K562 (cell line): Measurements from ENCODE around the gene ZNF503. TPM values are rescaled to one million over a fixed set of nuclear protein-coding genes. Genes with fewer than 3 reads are reported as not detected.

ENCODE experiments used
- ATAC-seq: fragments of 200-7000 bp; cut with Tn5 transposase; 3 replicates; pipeline ENCODE4 v1.9.1; 2020; ENCODE audit warnings: moderate library complexity
- BruUV-seq: library from RNA; stranded (reverse); fragments of 400-500 nt; replicated peaks from 2 replicates; lab custom pipeline; 2021; lab: Mats Ljungman, UMichigan
- CTCF ChIA-PET: fragments of 300-600 bp; formaldehyde crosslinking; extraction: SDS; loops from one replicate; lab custom pipeline; 2021; ENCODE audit warnings: low intra/inter-chr PET ratio; lab: Yijun Ruan, JAX
- POLR2A ChIA-PET: fragments of 300-600, 350-650 bp; sonication (Branson Sonifier 250); formaldehyde crosslinking; extraction: SDS; loops from one replicate; lab custom pipeline; 2021; ENCODE audit warnings: antibody characterized with exemption, inconsistent platforms; lab: Yijun Ruan, JAX
- DNase-seq, 4 experiments: peaks; one replicate each; pipeline versions ENCODE4 v3.0.0 to v3.0.0-alpha.2; 2011 to 2018; ENCODE audit warnings: low spot score in 3 of 4, mixed read lengths in 3 of 4; ENCODE audit errors: extremely low read depth in 1 of 4
- FAIRE-seq: peaks from 2 replicates; lab custom pipeline; 2011; peaks lifted over from hg19 to GRCh38; lab: Jason Lieb, UNC
- H2AFZ ChIP-seq: 2 replicates; pipeline ENCODE4 v1.6.0; 2011; ENCODE audit warnings: low read depth, low read length, control low read depth, inconsistent platforms
- H3K27ac ChIP-seq: fragments of 200-600 bp; 3 replicates; pipeline ENCODE4 v1.8.0; 2011; ENCODE audit warnings: low read depth, mild to moderate bottlenecking, control low read depth, inconsistent platforms, low read length, moderate library complexity, mixed read lengths; ENCODE audit errors: extremely low read depth
- H3K27me3 ChIP-seq, 2 experiments: fragments of 300-600 bp in 1 of 2; 2 replicates in 1 of 2; 3 replicates in 1 of 2; pipeline versions ENCODE4 v1.6.0 to v1.8.0; 2011; ENCODE audit warnings: inconsistent platforms in 2 of 2, low read length in 2 of 2, mild to moderate bottlenecking in 1 of 2, mixed read lengths in 1 of 2, moderate library complexity in 1 of 2; ENCODE audit not compliant: control insufficient read depth in 2 of 2, insufficient read depth in 2 of 2
- H3K36me3 ChIP-seq: fragments of 300-600 bp; 3 replicates; pipeline ENCODE4 v1.8.0; 2011; ENCODE audit warnings: mild to moderate bottlenecking, low read length, inconsistent platforms; ENCODE audit not compliant: control insufficient read depth, insufficient read depth
- H3K4me1 ChIP-seq, 2 experiments: fragments of 200-600 bp in 1 of 2; replicated peaks in 1 of 2; 2 replicates in 1 of 2; 3 replicates in 1 of 2; pipeline versions ENCODE4 v1.5.1 to v1.8.0; 2011; ENCODE audit warnings: inconsistent platforms in 2 of 2, low read length in 2 of 2, mild to moderate bottlenecking in 1 of 2, mixed read lengths in 1 of 2, moderate library complexity in 1 of 2; ENCODE audit not compliant: control insufficient read depth in 2 of 2, insufficient read depth in 2 of 2
- H3K4me2 ChIP-seq: 2 replicates; pipeline ENCODE4 v1.6.1; 2011; ENCODE audit warnings: low read length, control low read depth, inconsistent platforms, mixed read lengths; ENCODE audit not compliant: insufficient read depth
- H3K4me3 ChIP-seq: fragments of 200-600 bp; sonication (generic), shearing (Covaris generic); 2 replicates; pipeline ENCODE4 v1.5.1; 2016; ENCODE audit warnings: control low read depth, inconsistent platforms
- H3K79me2 ChIP-seq: fragments of 200-600 bp; 3 replicates; pipeline ENCODE4 v1.8.0; 2011; ENCODE audit warnings: low read length, inconsistent platforms; ENCODE audit not compliant: control insufficient read depth, insufficient read depth
- H3K9ac ChIP-seq, 2 experiments: 2 replicates each; pipeline versions ENCODE4 v1.6.0 to v1.6.1; 2011; ENCODE audit warnings: low read depth in 2 of 2, low read length in 2 of 2, control low read depth in 1 of 2, inconsistent platforms in 1 of 2, mild to moderate bottlenecking in 1 of 2, mixed read lengths in 1 of 2; ENCODE audit not compliant: insufficient read depth in 1 of 2
- H3K9me1 ChIP-seq: one replicate; pipeline ENCODE4 v1.6.0; 2011; ENCODE audit warnings: inconsistent platforms, mild to moderate bottlenecking, low read length, moderate library complexity; ENCODE audit not compliant: control insufficient read depth, insufficient read depth
- H3K9me3 ChIP-seq: replicated peaks from 2 replicates; pipeline ENCODE4 v1.5.1; 2011; ENCODE audit warnings: low read depth, low read length, inconsistent platforms; ENCODE audit not compliant: control insufficient read depth, insufficient read depth
- H4K20me1 ChIP-seq: replicated peaks from 2 replicates; pipeline ENCODE4 v1.6.1; 2011; ENCODE audit warnings: low read length, inconsistent platforms, mixed read lengths; ENCODE audit not compliant: control insufficient read depth, insufficient read depth
- BCLAF1 ChIP-seq, 2 experiments: fragments of 450-650 bp in 1 of 2; IDR thresholded peaks; 2 replicates each; pipeline ENCODE4 v1.6.1; 2011 to 2017; ENCODE audit warnings: low read depth in 2 of 2, antibody characterized with exemption in 1 of 2, borderline replicate concordance in 1 of 2, low read length in 1 of 2, mild to moderate bottlenecking in 1 of 2, mixed read lengths in 1 of 2; ENCODE audit not compliant: control insufficient read depth in 1 of 2
- BRF1 ChIP-seq: IDR thresholded peaks from 3 replicates; pipeline ENCODE4 v1.6.1; 2011; ENCODE audit warnings: borderline replicate concordance, mild to moderate bottlenecking; ENCODE audit not compliant: insufficient read length; ENCODE audit errors: extremely low read depth
- FOSL1 ChIP-seq: fragments of 200-800 bp; sonication (Bioruptor generic); conservative IDR thresholded peaks from 2 replicates; pipeline ENCODE4 v1.6.1; 2016; ENCODE audit warnings: missing genetic modification characterization, missing compliant biosample characterization
- FOXK1 ChIP-seq: sonication (generic); formaldehyde crosslinking; IDR thresholded peaks from 2 replicates; pipeline ENCODE4 v1.8.0; 2022; ENCODE audit warnings: missing genetic modification reagents, mild to moderate bottlenecking, borderline replicate concordance
- GATAD2B ChIP-seq: fragments of 450-650 bp; IDR thresholded peaks from 2 replicates; pipeline ENCODE4 v1.6.1; 2017; ENCODE audit warnings: mild to moderate bottlenecking, borderline replicate concordance
- HLTF ChIP-seq: fragments of 450-650 bp; IDR thresholded peaks from 2 replicates; pipeline ENCODE4 v1.6.1; 2016
- HNRNPUL1 ChIP-seq: fragments of 200-400 bp; formaldehyde crosslinking; IDR thresholded peaks from 2 replicates; pipeline ENCODE4 v1.6.1; 2017; ENCODE audit warnings: low read length
- MCM5 ChIP-seq: fragments of 450-650 bp; IDR thresholded peaks from 2 replicates; pipeline ENCODE4 v1.6.1; 2016; ENCODE audit warnings: low read depth
- NCOA1 ChIP-seq: fragments of 450-650 bp; IDR thresholded peaks from 2 replicates; pipeline ENCODE4 v1.6.1; 2016; ENCODE audit warnings: low read depth
- PRDM10 ChIP-seq: fragments of 450-650 bp; IDR thresholded peaks from 2 replicates; pipeline ENCODE4 v1.6.1; 2018; ENCODE audit not compliant: partially characterized antibody
- RFX7 ChIP-seq: fragments of 250-450 bp; sonication (Bioruptor Pico); IDR thresholded peaks from 2 replicates; pipeline ENCODE4 v1.5.1; 2021; ENCODE audit warnings: mild to moderate bottlenecking
- SMARCA5 ChIP-seq: fragments of 450-650 bp; IDR thresholded peaks from 2 replicates; pipeline ENCODE4 v1.6.1; 2016
- SMARCB1 ChIP-seq: IDR thresholded peaks from 2 replicates; pipeline ENCODE4 v1.6.1; 2011; ENCODE audit warnings: improper control_type of control experiment, low read depth; ENCODE audit not compliant: insufficient read length
- TCFL5 ChIP-seq: fragments of 250-450 bp; sonication (Bioruptor Pico); conservative IDR thresholded peaks from 2 replicates; pipeline ENCODE4 v1.6.1; 2021; ENCODE audit warnings: mild to moderate bottlenecking, moderate library complexity, matching md5 sums
- ZNF165 ChIP-seq: fragments of 250-450 bp; sonication (Bioruptor Pico); IDR thresholded peaks from 2 replicates; pipeline ENCODE4 v1.4.0; 2020; ENCODE audit warnings: borderline replicate concordance
- ZNF324 ChIP-seq: fragments of 250-450 bp; sonication (Bioruptor Pico); IDR thresholded peaks from 2 replicates; pipeline ENCODE4 v1.4.0; 2020; ENCODE audit warnings: mild to moderate bottlenecking
- WGBS: fragments of 100-300 bp; shearing (Covaris generic); methylation state at CpG from one replicate; pipeline ENCODE4 v1.1.6; 2016; ENCODE audit warnings: low coverage, mixed read lengths; ENCODE audit not compliant: insufficient coverage; ENCODE audit errors: missing lambda C conversion rate; 5-methylcytosine and 5-hydroxymethylcytosine counted together
- in situ Hi-C: fragments of 300-500 bp; cut with MboI; formaldehyde crosslinking; loops from 4 replicates; pipeline ENCODE4 v1.15.0; 2018; ENCODE audit warnings: inconsistent platforms, mixed read lengths
- intact Hi-C: fragments of 100-400 bp; cut with micrococcal nuclease; formaldehyde crosslinking; loops from 2 replicates; pipeline ENCODE4 v1.14.2; 2022
- polyA plus RNA-seq, 8 experiments: library from polyadenylated mRNA; depleted of rRNA in 4 of 8; stranded (reverse) in 5 of 8; unstranded in 3 of 8; fragments of >200 nt; fragmentation: Nextera tagmentation in 2 of 8; fragmentation: Illumina TruSeq in 1 of 8; extraction: Ambion mirVana in 2 of 8; extraction: Trizol in 1 of 8; gene quantifications; 2 replicates each; pipeline versions ENCODE4 v1.2.1 to v1.2.3, GENCODE V29; 2011 to 2014; ENCODE audit warnings: inconsistent platforms in 1 of 8, missing spikeins in 1 of 8
- total RNA-seq, 7 experiments: library from RNA; depleted of rRNA in 6 of 7; stranded (reverse); fragments of >200 nt in 6 of 7; fragmentation: Illumina TruSeq in 2 of 7; extraction: Trizol in 2 of 7; gene quantifications; 2 replicates each; pipeline versions ENCODE4 v1.2.1 to v1.2.3, GENCODE V29; 2011 to 2021; ENCODE audit warnings: low replicate concordance in 1 of 7

Gene ZNF503
- total and polyA plus RNA-seq, 9 of the 15 experiments (the other 6 are each of a cell fraction or from before 2014, with no cell fraction given): not detected

GRCh38 chr10:75403144-75403938 lies 1.8 kb upstream of the ZNF503 start:
- CTCF ChIA-PET: no interaction called here
- Histone ChIP-seq H3K36me3 (no peaks in the 10 kb centered on the region), H2AFZ (no peak overlapping the region), H3K4me1 (peaks cover 0 to 76% of the 10 kb centered on the region in 2 experiments; a peak in 3 of 5 replicates), H3K4me2 (no peak overlapping the region), H3K27me3 (peaks cover 62 to 94% of the 10 kb centered on the region in 2 experiments), H3K9me3 (no peaks in the 10 kb centered on the region), H3K9me1 (no peaks in the 10 kb centered on the region), H3K27ac (no peak overlapping the region), H3K79me2 (no peaks in the 10 kb centered on the region), H3K4me3 (no peak overlapping the region), H3K9ac (no peak overlapping the region), H4K20me1 (peaks cover 4% of the 10 kb centered on the region; the same call in 1 of the 2 replicates)
- in situ Hi-C loops (no loop called here), intact Hi-C loops (loop anchor here (5.0 to 10.0 kb wide), 4 partner anchors 521 to 1581 kb away; no protein-coding TSS in a partner anchor)
- ATAC-seq (no peak), DNase-seq (no peak), FAIRE-seq (no peak)
- BruUV-seq: no TSS peak
- 6% methylated on average over 45 of the region's 56 CpGs for WGBS
- POLR2A ChIA-PET: interaction anchor here (0.6 kb wide), 1 partner anchor 1605 kb away, joined by 3 read pairs; no protein-coding TSS in a partner anchor
- TF ChIP-seq TCFL5 (CRISPR knock-in tag) (no peak), ZNF324 (CRISPR knock-in tag) (no peak), SMARCA5 (no peak), GATAD2B (no peak), RFX7 (CRISPR knock-in tag) (no peak), FOXK1 (no peak), NCOA1 (no peak), FOSL1 (tag) (no peak), HLTF (no peak), BCLAF1 (IDR thresholded peaks at IDR 0.05; ENCODE audit: borderline replicate concordance in 1 of 2, control insufficient read depth in 1 of 2, low read depth in 2 of 2, low read length in 1 of 2) (no peak), ZNF165 (CRISPR knock-in tag) (no peak), PRDM10 (no peak), SMARCB1 (no peak), HNRNPUL1 (no peak), MCM5 (no peak), BRF1 (no peak)
